RPMI8226 (cell line): ENCODE measurements around the gene CREB5.
"Not testable (repeated sequence)": the region's sequence is repeated elsewhere in the genome, so short reads cannot be mapped to it uniquely, and the experiment has no call there.

Source experiments
- DNase-seq: peaks from one replicate; pipeline ENCODE4 v3.0.0-alpha.2; 2015

CREB5 gene

GRCh38 chr7:28793381-28794085 is 381.2 kb downstream of the CREB5 start:
- DNase-seq = no peak

- no peak for DNase-seq
Observed at GRCh38 chr7:28798274-28798673, 386.0 kb downstream of the CREB5 start.

DNA sequence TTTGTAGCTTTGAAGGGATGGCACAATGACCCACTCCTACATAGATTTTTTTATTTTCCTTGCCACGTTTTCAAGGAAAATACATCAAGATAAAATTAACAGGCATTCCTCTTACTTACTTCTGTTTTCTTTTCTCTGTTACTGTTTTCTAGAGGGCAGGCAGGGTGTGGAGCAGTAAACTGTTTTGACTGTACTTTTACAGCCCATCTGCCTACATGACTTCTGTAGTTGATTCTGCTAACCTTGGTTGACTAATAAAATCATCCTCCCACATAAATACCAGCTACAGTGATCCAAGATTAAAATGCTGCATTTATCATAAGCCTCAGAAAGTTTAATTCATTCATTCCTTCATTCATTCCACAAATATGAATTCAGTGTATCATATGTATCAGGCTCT is 387.3 kb downstream of the CREB5 start:
- no peak for DNase-seq

DNA sequence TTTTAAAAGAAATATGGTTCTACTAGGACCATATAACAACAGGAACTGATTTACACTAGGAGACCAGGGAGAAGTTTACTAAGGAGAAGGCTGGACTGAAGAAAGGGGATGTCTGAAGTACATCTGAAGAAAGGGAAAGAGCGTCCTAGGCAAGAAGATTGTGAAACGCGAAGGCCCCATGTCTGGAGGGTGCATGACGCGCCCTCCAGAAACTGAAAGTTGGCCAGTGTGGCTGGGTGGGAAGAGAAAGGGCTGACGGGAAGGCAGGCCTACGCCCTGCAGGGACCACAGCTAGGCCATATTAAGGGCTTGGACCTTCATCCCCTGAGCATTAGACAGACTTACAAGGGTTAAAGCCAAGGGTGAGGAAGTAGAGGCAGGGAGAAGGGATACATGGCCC is 387.8 kb downstream of the CREB5 start:
- DNase-seq = no peak

GRCh38 chr7:28802450-28802849 is 390.1 kb downstream of the CREB5 start:
- no peak for DNase-seq

GRCh38 chr7:28804157-28804556 is 391.8 kb downstream of the CREB5 start:
- no peak for DNase-seq

- no peak for DNase-seq
Observed at GRCh38 chr7:28804990-28805389, 392.7 kb downstream of the CREB5 start.

- DNase-seq = no peak
Observed at GRCh38 chr7:28806841-28807240, 394.5 kb downstream of the CREB5 start.

GRCh38 chr7:28807396-28807994 is 395.2 kb downstream of the CREB5 start:
- DNase-seq = no peak

DNA sequence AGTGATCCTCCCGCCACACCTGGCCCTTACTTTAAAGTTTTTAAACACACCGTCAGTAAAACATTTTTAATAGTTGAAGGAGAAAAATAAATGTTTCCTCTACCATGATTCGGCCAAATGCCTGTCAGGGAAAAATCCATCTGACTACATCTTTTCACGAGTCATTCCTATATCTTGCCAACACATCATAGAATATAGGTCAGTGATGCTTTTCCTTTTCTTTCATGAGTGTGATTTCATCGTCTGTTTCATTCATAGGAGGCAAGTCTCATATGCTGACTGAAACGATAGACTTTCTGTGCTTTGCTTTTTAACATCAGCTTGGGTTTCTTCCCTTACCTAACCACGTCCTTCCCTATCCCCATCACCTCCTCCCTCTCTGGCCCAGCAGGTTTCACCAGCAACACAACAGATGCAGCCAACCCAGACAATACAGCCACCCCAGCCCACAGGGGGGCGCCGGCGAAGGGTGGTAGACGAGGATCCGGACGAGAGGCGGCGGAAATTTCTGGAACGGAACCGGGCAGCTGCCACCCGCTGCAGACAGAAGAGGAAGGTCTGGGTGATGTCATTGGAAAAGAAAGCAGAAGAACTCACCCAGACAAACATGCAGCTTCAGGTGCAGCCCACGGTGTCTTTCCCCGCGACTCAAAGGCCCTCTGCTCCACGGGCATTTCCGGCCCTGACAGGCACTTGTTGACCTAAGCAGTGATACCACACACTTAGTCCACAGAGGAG is 396.6 kb downstream of the CREB5 start:
- peak; percentile 43 for DNase-seq

DNA sequence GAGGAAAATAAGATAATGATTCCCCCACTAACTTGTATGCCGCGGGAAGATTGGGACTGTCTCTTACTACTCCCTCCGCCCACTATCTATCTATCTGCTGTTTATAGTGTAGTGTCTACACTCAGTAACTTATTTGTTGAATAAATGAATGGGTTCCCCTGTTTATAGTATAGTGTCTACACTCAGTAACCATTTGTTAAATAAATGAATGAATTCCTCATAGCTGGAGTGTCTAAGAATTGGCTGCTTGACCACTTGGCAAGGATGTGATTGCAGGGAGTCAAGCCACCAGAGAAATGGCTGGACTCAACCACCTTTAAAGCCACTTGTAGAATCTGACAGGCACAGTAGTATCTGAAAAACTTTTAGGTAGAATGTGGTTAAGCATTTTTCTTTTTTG is 398.7 kb downstream of the CREB5 start:
- no peak for DNase-seq

DNA sequence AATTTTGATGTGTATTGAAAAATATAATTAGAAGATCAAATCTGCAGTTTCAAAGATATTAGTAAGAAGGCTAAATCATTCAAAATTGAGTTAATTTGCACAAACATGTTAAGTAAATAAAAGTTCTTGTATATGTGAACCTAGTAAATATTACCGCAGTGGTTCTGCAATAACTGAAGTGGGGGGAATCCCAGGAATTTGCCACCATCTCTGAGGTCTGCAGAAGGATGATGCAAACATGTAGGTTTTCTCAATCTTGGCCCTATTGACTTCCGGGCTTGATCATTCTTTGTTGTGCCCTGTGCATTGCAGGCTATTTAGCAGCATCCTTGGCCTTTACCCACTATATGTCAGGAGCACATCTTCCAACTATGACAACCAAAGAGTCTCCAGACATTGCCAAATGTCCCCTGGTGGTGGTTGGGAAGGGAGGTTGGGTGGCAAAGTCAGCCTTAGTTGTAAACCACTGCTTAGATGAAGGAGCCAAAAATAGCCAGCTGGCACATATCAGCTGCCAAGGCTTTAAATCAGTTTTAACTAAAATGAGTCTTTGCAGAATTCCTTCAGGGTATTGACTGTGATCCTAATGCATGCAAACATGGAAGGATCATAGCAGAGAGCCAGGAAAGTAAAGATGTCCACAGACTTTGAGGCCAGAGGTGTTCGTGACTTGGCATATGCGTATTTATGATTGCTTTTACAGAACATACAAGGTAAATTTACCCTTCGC is 399.5 kb downstream of the CREB5 start:
- no peak for DNase-seq

DNA sequence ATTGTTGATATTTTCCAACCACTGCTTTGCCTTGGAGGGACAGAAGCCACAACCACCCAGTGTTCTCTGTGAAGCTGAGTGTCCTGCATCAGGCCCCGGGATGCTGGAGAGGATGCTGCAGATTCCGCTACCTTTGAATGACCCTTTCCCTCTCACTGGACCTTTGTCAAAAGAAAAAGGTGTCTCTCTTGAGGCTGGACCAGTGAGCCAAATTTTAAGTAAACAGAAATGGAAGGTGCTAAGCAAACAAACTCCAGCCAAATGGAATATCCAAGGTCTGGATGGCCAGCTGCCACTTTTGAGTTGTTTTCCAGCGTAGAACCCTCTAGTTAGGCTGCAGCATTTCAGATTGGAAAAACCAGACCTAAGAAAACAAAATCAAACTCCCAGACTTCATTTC is 400.3 kb downstream of the CREB5 start:
- no peak for DNase-seq

DNA sequence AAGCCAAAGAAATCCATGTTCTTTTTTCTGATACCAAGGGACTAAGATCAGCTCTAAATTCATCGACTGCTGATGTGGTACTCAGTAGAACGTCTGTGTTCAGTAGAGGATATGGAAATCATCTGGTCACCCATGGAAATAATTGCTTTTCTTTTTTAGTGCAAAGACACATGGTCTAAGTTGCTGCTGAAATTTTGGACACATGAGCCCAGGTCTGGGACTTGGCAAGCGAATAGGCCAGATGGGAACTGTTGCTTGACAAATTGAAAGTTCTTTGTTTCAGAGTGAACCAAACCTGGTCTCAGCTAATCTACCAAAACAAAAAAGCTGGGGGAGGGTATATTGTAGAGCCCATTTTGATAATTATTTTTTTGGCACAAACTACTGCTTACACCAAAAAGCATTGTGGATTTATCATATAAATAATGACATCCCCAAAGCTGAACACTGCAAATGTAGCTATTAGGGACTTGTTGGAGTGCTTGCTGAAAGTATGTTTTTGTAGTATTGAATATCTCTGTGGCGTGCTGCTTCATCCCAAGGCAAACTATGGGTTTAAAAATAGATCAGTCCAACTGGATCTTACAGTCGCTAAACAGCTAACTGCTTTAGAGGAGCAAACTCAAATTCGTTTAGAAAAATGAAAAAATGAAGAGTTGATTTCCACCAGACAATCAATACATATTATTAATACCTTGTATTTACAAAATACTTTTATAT is 401.1 kb downstream of the CREB5 start:
- DNase-seq = peak; percentile 53

DNA sequence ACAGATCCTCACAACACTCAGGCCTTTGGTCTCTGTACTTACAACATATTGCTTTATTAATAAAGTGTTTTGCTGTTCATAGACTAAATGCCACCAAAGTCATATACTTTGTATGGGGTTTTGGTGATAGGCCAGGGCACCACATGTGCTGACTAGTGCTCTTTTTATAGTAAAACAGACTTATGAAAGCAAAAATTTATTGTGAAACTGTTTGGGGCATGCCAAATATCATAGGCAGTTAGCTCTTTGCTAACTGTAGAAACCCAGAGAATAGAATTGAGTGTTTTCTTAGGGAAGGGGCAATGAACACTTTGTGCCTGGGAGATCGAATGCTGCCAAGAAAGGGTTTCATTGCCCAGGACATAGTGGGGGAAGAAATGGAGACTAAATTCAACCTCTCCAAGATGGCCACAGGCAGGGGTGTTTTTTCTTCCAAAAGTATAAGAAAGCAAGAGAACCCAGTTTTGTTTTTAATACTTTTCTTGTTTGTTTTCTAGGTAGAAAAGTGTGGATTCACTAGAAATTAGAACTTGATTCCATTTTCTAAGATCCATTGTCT is 403.1 kb downstream of the CREB5 start:
- DNase-seq = peak; percentile 66

DNA sequence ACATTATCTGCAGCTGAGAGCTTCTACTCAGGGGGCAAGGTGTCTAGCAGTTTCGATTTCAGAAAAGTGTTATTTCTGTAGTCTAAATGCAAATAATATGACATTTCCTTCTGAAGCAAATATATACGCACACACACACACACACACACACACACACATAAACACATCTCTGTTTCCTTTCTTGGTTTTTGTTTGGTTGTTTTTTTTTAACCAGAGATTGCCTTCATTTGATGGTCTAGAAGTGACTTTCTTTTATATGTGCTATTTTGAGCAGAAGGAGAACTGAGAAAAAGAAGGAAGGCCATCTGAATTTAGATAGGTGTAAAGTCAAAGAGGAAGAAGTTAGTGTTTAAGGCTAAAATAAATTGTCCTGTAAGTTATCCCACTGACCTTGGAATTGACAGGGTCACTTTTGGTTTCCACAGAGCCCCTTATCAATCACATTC is 403.6 kb downstream of the CREB5 start:
- peak; percentile 61 for DNase-seq

- DNase-seq = no peak
Observed at GRCh38 chr7:28818996-28819395, 406.7 kb downstream of the CREB5 start.

GRCh38 chr7:28823582-28823981 is 411.3 kb downstream of the CREB5 start:
- DNase-seq = no peak

GRCh38 chr7:28825817-28826448 is 413.6 kb downstream of the CREB5 start:
- DNase-seq = not testable (repeated sequence)

DNA sequence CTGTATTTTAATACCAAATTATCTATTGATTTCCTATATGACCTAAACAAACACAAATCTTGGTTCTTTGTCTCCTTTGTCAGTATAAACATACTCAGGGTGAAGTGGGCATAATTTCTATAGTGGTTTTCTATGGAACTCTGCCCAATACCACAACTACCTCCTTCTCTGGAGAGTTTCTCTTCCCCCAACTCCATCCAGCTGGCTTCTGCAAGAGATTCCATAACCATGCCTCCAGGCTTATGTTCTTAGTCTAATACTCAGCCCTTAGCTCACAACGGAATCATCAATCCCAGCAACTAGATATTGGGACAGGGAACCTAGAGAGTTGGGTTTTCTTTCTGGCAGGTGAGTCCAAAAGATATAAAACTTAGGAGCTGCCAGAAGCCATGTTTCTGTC is 418.5 kb downstream of the CREB5 start:
- no peak for DNase-seq

GRCh38 chr7:28832669-28833068 is 420.4 kb downstream of the CREB5 start:
- DNase-seq = no peak

GRCh38 chr7:28835800-28836199 is 423.5 kb downstream of the CREB5 start:
- DNase-seq = no peak
